ENCODE measurements around the gene HMX3. TPM values are rescaled to one million over a fixed set of nuclear protein-coding genes. Genes with fewer than 3 reads are reported as not detected.

The HMX3 gene
- total RNA-seq (2022), result not detected in 2 replicates
- Bru-seq, nascent RNA, result not detected
- not detected for BruChase-seq, experiment 1, labeled RNA remaining after a 6-hour chase
- BruChase-seq, experiment 2, labeled RNA remaining after a 2-hour chase, result not detected
- long read RNA-seq, result 0 reads

DNA sequence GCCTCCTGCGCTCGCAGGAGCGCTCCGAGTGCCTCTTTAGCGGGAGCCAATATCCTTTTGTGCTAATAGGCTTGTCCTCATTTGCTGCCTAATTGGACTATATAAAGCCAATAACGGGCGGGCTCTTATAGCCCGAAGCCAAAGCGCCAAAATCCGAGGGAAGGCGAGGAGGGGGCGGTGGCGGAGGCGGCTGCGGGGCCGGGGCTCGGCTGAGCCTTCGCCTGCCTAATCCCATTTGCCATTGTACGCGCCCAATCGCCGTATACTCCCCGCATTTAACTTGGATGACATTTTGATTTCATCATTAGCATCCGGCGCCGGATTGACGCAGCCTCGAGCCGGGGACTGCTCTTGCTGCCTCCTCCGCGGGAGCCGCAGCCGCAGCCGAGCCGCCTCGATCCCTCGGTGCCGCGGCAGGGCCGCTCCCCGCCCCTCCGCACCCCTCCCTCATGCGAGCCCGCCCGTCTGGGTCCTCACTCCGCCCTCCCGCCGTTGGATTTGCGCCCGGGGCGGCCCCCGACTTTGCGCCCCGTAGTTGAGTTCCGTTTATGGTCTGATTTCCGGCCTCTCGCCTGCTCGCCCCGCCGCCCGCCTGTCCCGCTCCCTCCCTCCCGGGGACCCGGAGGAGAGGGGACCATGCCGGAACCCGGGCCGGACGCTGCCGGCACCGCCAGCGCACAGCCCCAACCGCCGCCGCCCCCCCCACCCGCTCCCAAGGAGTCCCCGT, at the start of gene HMX3:
Gene HMX3 (plus strand): TSS at position 556 of the 727 bp plus-strand sequence. CDS start 81 bp downstream, at position 637.
- intact Hi-C loops (cut with micrococcal nuclease), result no loop called here
- DNase-seq (ENCODE audit: unreplicated experiment), result no peak
- CTCF ChIA-PET, result no interaction called here
- TF ChIP-seq, protein P1, sequence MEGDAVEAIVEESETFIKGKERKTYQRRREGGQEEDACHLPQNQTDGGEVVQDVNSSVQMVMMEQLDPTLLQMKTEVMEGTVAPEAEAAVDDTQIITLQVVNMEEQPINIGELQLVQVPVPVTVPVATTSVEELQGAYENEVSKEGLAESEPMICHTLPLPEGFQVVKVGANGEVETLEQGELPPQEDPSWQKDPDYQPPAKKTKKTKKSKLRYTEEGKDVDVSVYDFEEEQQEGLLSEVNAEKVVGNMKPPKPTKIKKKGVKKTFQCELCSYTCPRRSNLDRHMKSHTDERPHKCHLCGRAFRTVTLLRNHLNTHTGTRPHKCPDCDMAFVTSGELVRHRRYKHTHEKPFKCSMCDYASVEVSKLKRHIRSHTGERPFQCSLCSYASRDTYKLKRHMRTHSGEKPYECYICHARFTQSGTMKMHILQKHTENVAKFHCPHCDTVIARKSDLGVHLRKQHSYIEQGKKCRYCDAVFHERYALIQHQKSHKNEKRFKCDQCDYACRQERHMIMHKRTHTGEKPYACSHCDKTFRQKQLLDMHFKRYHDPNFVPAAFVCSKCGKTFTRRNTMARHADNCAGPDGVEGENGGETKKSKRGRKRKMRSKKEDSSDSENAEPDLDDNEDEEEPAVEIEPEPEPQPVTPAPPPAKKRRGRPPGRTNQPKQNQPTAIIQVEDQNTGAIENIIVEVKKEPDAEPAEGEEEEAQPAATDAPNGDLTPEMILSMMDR (IDR thresholded peaks at IDR 0.05; ENCODE audit: unreplicated experiment), result no peak
- Mint-ChIP-seq H3K27ac (ENCODE audit: low read depth, unreplicated experiment) (no peak within 1 kb of the TSS), H3K4me1 (ENCODE audit: insufficient read depth, unreplicated experiment) (peaks cover 12% of the 10 kb centered on the region), H3K9me3 (ENCODE audit: unreplicated experiment) (no peaks in the 10 kb centered on the region), H3K27me3 (ENCODE audit: insufficient read depth, unreplicated experiment) (peaks cover 50% of the 10 kb centered on the region), H3K4me3 (ENCODE audit: unreplicated experiment) (no peak within 1 kb of the TSS), H3K36me3 (ENCODE audit: insufficient read depth, unreplicated experiment) (no peaks in the 10 kb centered on the region)
- no TSS peak for BruUV-seq (replicated peaks)
- POLR2A ChIA-PET, result no interaction called here

DNA sequence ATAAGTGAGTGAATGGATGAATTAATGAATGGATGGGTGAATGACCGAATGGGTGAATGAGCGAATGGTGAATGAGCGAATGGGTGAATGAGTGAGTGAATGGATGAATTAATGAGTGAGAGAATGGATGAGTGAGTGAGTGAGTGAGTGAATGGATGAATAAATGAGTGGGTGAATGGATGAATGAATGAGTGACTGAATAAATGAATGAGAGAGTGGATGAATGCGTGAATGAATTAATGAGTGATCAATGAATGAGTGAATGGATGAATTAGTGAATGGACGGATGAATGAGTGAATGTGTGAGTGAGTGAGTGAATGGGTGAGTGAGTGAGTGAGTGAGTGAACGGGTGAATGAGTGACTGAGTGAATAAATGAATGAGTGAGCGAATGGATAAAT, 49.5 kb upstream of the HMX3 start:
- no peaks in the 10 kb centered on the region for H3K36me3 Mint-ChIP-seq (ENCODE audit: insufficient read depth, unreplicated experiment)
- no TSS peak for BruUV-seq (replicated peaks)
- no peak overlapping the region for H3K27ac Mint-ChIP-seq (ENCODE audit: low read depth, unreplicated experiment)
- ChIA-PET CTCF (no interaction called here), POLR2A (no interaction called here)
- no peaks in the 10 kb centered on the region for H3K4me1 Mint-ChIP-seq (ENCODE audit: insufficient read depth, unreplicated experiment)
- H3K27me3 Mint-ChIP-seq (ENCODE audit: insufficient read depth, unreplicated experiment), result peaks cover 15% of the 10 kb centered on the region
- DNase-seq (ENCODE audit: unreplicated experiment), result no peak
- TF ChIP-seq, protein P1 (IDR thresholded peaks at IDR 0.05; ENCODE audit: unreplicated experiment), result no peak
- intact Hi-C loops (cut with micrococcal nuclease), result no loop called here
- H3K4me3 Mint-ChIP-seq (ENCODE audit: unreplicated experiment), result no peak overlapping the region
- peaks cover 9% of the 10 kb centered on the region for H3K9me3 Mint-ChIP-seq (ENCODE audit: unreplicated experiment)

DNA sequence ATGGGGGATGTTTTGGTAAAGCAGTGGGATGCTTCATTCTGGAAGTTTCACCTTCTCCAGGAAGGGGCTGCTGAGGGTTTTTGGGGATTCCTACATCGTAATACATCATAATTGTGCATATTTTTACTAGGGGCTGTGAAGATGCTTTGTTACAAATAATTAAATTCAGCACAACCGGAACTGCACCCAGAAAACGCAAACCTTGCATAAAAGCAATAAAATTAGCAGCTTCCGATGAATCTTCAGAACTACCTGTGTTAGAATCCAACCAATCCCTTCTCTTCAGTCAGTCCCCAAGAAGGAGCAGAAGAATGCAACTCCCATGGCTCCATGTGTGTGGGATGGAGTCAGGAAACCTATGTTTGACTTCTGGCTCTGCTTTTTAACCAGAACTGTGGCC, 48.4 kb upstream of the HMX3 start:
- Mint-ChIP-seq H3K27me3 (ENCODE audit: insufficient read depth, unreplicated experiment) (peaks cover 15% of the 10 kb centered on the region), H3K36me3 (ENCODE audit: insufficient read depth, unreplicated experiment) (no peaks in the 10 kb centered on the region), H3K4me3 (ENCODE audit: unreplicated experiment) (no peak overlapping the region), H3K27ac (ENCODE audit: low read depth, unreplicated experiment) (no peak overlapping the region), H3K9me3 (ENCODE audit: unreplicated experiment) (peaks cover 9% of the 10 kb centered on the region), H3K4me1 (ENCODE audit: insufficient read depth, unreplicated experiment) (no peaks in the 10 kb centered on the region)
- intact Hi-C loops (cut with micrococcal nuclease), result no loop called here
- POLR2A ChIA-PET, result interaction anchor here (0.6 to 1.0 kb wide), 2 partner anchors 22 to 42 kb away, joined by 3 to 4 read pairs; no protein-coding TSS in a partner anchor
- BruUV-seq (replicated peaks), result no TSS peak
- TF ChIP-seq, protein P1 (IDR thresholded peaks at IDR 0.05; ENCODE audit: unreplicated experiment), result no peak
- no peak for DNase-seq (ENCODE audit: unreplicated experiment)
- CTCF ChIA-PET, result no interaction called here

DNA sequence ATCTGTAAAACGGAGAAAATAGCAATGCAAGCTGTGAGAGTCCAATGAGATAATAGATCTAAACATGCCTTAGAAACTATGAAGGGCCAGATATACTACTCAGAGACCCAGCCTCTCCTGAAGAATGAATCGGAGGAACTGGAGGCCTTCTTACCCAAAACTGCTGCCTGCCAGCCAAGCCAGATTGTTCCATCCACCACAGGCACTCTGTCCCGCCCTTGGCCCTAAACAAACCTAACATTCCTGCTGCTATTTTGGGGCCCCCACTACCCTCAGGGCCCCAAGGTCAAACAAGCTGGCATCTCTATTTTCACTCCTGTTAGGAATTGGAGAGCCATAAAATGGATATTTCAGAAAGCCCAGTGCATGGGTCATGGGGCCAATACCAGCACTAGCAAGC, 48.0 kb upstream of the HMX3 start:
- no peak overlapping the region for H3K4me3 Mint-ChIP-seq (ENCODE audit: unreplicated experiment)
- no TSS peak for BruUV-seq (replicated peaks)
- intact Hi-C loops (cut with micrococcal nuclease), result no loop called here
- H3K9me3 Mint-ChIP-seq (ENCODE audit: unreplicated experiment), result peaks cover 9% of the 10 kb centered on the region
- TF ChIP-seq, protein P1 (IDR thresholded peaks at IDR 0.05; ENCODE audit: unreplicated experiment), result no peak
- no peak overlapping the region for H3K27ac Mint-ChIP-seq (ENCODE audit: low read depth, unreplicated experiment)
- H3K4me1 Mint-ChIP-seq (ENCODE audit: insufficient read depth, unreplicated experiment), result no peaks in the 10 kb centered on the region
- CTCF ChIA-PET, result interaction anchor here (0.7 kb wide), 1 partner anchor 800 kb away, joined by 3 read pairs; no protein-coding TSS in a partner anchor
- H3K36me3 Mint-ChIP-seq (ENCODE audit: insufficient read depth, unreplicated experiment), result no peaks in the 10 kb centered on the region
- no peak for DNase-seq (ENCODE audit: unreplicated experiment)
- H3K27me3 Mint-ChIP-seq (ENCODE audit: insufficient read depth, unreplicated experiment), result peaks cover 15% of the 10 kb centered on the region
- POLR2A ChIA-PET, result interaction anchor here (0.6 to 1.0 kb wide), 2 partner anchors 21 to 42 kb away, joined by 3 to 4 read pairs; no protein-coding TSS in a partner anchor

Measured in MCF 10A (cell line).